Measurements from ENCODE around the gene BST1.
"Not testable (repeated sequence)": the region's sequence is repeated elsewhere in the genome, so short reads cannot be mapped to it uniquely, and the experiment has no call there.

BST1 gene

DNA sequence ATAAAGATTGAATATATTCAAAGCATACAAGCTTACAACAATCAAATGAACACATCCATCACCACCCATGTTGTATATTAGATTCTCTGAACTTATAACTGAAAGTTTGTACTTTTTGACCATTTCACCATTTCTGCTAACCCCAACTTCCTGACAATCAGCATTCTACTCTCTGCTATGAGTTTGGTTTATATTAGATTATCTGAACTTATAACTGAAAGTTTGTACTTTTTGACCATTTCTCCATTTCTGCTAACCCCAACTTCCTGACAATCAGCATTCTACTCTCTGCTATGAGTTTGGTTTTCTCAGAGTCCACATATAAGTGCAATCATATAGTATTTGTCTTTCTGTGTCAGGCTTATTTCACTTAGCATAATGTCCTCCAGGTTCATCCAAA, 59.6 kb downstream of the BST1 start:
- H3K36me3 ChIP-seq (ENCODE audit: control insufficient read depth in 1 of 2, insufficient read depth in 2 of 2, low read length in 2 of 2); H3K23ac ChIP-seq (ENCODE audit: low read length); H2AK5ac ChIP-seq (ENCODE audit: low read length); H3K79me2 ChIP-seq (ENCODE audit: control insufficient read depth, insufficient read depth, low read length, poor library complexity); DNase-seq; H4K8ac ChIP-seq (ENCODE audit: low read depth, low read length); H3K9me3 ChIP-seq (ENCODE audit: insufficient read depth, low read depth, low read length); H3K18ac ChIP-seq (ENCODE audit: low read length); H3K4me1 ChIP-seq (ENCODE audit: control insufficient read depth in 1 of 2, insufficient read depth in 2 of 2, low read length in 2 of 2); H4K91ac ChIP-seq (ENCODE audit: low read depth, low read length); H4K12ac ChIP-seq (ENCODE audit: low read depth, low read length); H3K27ac ChIP-seq (ENCODE audit: low read depth, low read length); H3K4me3 ChIP-seq (ENCODE audit: low read depth, low read length); H2BK120ac ChIP-seq (ENCODE audit: insufficient read depth, low read length, poor library complexity); H2BK5ac ChIP-seq (ENCODE audit: low read depth, low read length, poor library complexity); H2BK12ac ChIP-seq (ENCODE audit: low read length); H3K79me1 ChIP-seq (ENCODE audit: low read length); H3K9ac ChIP-seq (ENCODE audit: low read length); H3K14ac ChIP-seq (ENCODE audit: low read length); H2AFZ ChIP-seq (ENCODE audit: insufficient read depth, low read length, poor library complexity); H3K4me2 ChIP-seq (ENCODE audit: low read length); H3K27me3 ChIP-seq (ENCODE audit: insufficient read depth, low read length); H3K4ac ChIP-seq (ENCODE audit: low read depth, low read length): not testable (repeated sequence)

DNA sequence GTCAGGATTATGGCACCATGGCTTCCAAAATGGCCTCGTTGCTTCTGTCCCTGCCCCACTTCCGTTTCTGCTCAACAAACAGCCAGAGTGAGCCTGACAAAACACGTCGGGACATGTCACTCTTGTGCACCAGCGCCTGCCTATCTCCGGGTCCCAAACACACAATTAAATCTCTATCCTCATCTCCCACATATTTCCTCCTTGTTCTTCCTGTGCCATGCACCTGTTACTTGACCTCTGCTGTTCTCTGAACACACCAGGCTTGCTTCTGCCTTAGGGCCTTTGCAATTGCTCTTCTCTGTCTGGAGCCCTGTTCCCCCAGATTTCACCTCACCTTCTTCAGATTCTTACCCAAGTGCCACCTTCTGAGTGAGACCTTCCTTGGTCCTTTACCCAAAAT, 62.5 kb downstream of the BST1 start:
- H3K4me3 ChIP-seq (ENCODE audit: low read depth, low read length), result no peak overlapping the region
- H2AFZ ChIP-seq (ENCODE audit: insufficient read depth, low read length, poor library complexity), result no peak overlapping the region
- peaks cover 2% of the 10 kb centered on the region for H3K9me3 ChIP-seq (ENCODE audit: insufficient read depth, low read depth, low read length)
- no peaks in the 10 kb centered on the region for H3K27me3 ChIP-seq (ENCODE audit: insufficient read depth, low read length)
- no peak overlapping the region for H3K27ac ChIP-seq (ENCODE audit: low read depth, low read length)
- whole genome bisulfite sequencing (ENCODE audit: extremely low coverage, insufficient coverage, insufficient read length), result no CpG with 5 or more reads among the region's 6 CpGs
- no peak overlapping the region for H2BK12ac ChIP-seq (ENCODE audit: low read length)
- no peak overlapping the region for H3K4me2 ChIP-seq (ENCODE audit: low read length)
- no peaks in the 10 kb centered on the region for H3K79me2 ChIP-seq (ENCODE audit: control insufficient read depth, insufficient read depth, low read length, poor library complexity)
- H3K79me1 ChIP-seq (ENCODE audit: low read length), result no peaks in the 10 kb centered on the region
- H2BK5ac ChIP-seq (ENCODE audit: low read depth, low read length, poor library complexity), result no peak overlapping the region
- H3K23ac ChIP-seq (ENCODE audit: low read length), result no peak overlapping the region
- no peak overlapping the region for H2AK5ac ChIP-seq (ENCODE audit: low read length)
- H3K36me3 ChIP-seq (ENCODE audit: control insufficient read depth in 1 of 2, insufficient read depth in 2 of 2, low read length in 2 of 2), result no peaks in the 10 kb centered on the region
- H3K9ac ChIP-seq (ENCODE audit: low read length), result no peak overlapping the region
- H3K18ac ChIP-seq (ENCODE audit: low read length), result no peak overlapping the region
- H4K8ac ChIP-seq (ENCODE audit: low read depth, low read length), result no peak overlapping the region
- no peak overlapping the region for H4K91ac ChIP-seq (ENCODE audit: low read depth, low read length)
- no peak for DNase-seq
- no peak overlapping the region for H3K4ac ChIP-seq (ENCODE audit: low read depth, low read length)
- no peaks in the 10 kb centered on the region for H3K4me1 ChIP-seq (ENCODE audit: control insufficient read depth in 1 of 2, insufficient read depth in 2 of 2, low read length in 2 of 2)
- H2BK120ac ChIP-seq (ENCODE audit: insufficient read depth, low read length, poor library complexity), result no peak overlapping the region
- H3K14ac ChIP-seq (ENCODE audit: low read length), result no peak overlapping the region
- no peak overlapping the region for H4K12ac ChIP-seq (ENCODE audit: low read depth, low read length)

DNA sequence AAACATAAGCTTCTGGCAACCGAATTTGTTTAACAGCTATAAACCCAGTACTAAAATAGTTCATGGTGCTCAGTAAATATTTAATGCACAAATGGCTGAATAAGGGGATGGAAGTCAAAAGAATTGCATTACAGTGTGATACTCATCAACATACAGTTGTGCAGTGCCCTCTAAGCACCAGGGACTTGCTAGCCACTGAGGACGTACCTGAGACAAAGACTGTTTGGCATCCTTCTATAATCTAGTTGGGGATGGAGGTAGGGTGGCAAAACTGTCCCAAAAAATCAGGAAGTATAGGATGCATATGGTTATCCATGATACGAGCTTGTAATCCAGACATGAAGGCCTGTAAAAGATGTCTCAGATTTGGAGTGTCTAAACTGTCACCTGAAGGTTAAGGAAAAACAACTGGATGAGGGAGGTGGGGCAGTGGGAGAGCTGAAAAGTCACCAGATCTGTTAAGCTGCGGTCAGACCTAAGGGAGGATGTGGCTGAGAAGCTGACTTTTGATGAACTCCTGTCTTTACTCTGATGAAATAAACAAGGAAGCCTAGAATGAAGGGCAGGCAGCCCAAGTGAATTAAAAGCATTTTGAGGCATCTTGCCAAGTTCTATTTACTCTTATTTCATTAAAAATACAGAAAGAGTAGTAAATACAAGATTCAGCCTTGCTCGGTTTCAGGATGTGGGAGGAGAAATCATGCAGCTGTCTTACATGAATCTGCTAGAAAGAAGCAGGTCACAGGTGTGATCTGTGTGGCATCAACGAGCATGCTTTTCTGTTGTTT, 63.2 kb downstream of the BST1 start:
- Histone ChIP-seq H4K8ac (ENCODE audit: low read depth, low read length) (no peak overlapping the region), H2AFZ (ENCODE audit: insufficient read depth, low read length, poor library complexity) (no peak overlapping the region), H2BK12ac (ENCODE audit: low read length) (no peak overlapping the region), H3K14ac (ENCODE audit: low read length) (no peak overlapping the region), H3K4me3 (ENCODE audit: low read depth, low read length) (no peak overlapping the region), H3K18ac (ENCODE audit: low read length) (no peak overlapping the region), H3K79me1 (ENCODE audit: low read length) (no peaks in the 10 kb centered on the region), H3K4me1 (ENCODE audit: control insufficient read depth in 1 of 2, insufficient read depth in 2 of 2, low read length in 2 of 2) (no peaks in the 10 kb centered on the region), H3K9me3 (ENCODE audit: insufficient read depth, low read depth, low read length) (peaks cover 2% of the 10 kb centered on the region), H4K12ac (ENCODE audit: low read depth, low read length) (no peak overlapping the region), H3K27ac (ENCODE audit: low read depth, low read length) (no peak overlapping the region), H3K27me3 (ENCODE audit: insufficient read depth, low read length) (no peaks in the 10 kb centered on the region), H2BK5ac (ENCODE audit: low read depth, low read length, poor library complexity) (no peak overlapping the region), H3K36me3 (ENCODE audit: control insufficient read depth in 1 of 2, insufficient read depth in 2 of 2, low read length in 2 of 2) (no peaks in the 10 kb centered on the region), H3K9ac (ENCODE audit: low read length) (no peak overlapping the region), H3K79me2 (ENCODE audit: control insufficient read depth, insufficient read depth, low read length, poor library complexity) (no peaks in the 10 kb centered on the region), H3K4ac (ENCODE audit: low read depth, low read length) (no peak overlapping the region), H4K91ac (ENCODE audit: low read depth, low read length) (no peak overlapping the region), H3K23ac (ENCODE audit: low read length) (no peak overlapping the region), H2AK5ac (ENCODE audit: low read length) (no peak overlapping the region), H3K4me2 (ENCODE audit: low read length) (no peak overlapping the region), H2BK120ac (ENCODE audit: insufficient read depth, low read length, poor library complexity) (no peak overlapping the region)
- WGBS (ENCODE audit: extremely low coverage, insufficient coverage, insufficient read length), result no CpG with 5 or more reads among the region's 6 CpGs
- no peak for DNase-seq

DNA sequence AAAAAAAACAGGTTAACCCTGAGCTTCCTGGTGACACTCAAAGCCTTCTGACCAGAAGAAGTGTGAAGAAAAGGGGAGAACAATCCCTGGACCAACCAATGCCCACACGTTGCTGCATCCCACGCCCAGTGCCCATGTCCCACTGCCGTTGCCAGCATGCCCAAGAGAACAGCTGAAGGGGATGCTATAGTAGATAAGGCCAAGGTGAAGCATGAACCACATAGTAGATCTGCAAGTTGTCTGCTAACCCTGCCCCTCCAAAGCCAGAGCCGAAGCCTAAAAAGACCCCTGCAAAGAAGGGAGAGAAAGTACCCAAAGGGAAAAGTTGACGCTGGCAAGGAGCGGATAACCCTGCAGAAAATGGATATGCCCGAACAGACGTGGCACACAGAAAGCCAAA, 64.0 kb downstream of the BST1 start:
- Histone ChIP-seq H3K9me3 (ENCODE audit: insufficient read depth, low read depth, low read length) (peaks cover 2% of the 10 kb centered on the region), H3K79me2 (ENCODE audit: control insufficient read depth, insufficient read depth, low read length, poor library complexity) (no peaks in the 10 kb centered on the region), H2BK5ac (ENCODE audit: low read depth, low read length, poor library complexity) (no peak overlapping the region), H3K27ac (ENCODE audit: low read depth, low read length) (no peak overlapping the region), H4K8ac (ENCODE audit: low read depth, low read length) (no peak overlapping the region), H3K23ac (ENCODE audit: low read length) (no peak overlapping the region), H3K18ac (ENCODE audit: low read length) (no peak overlapping the region), H3K4ac (ENCODE audit: low read depth, low read length) (no peak overlapping the region), H3K79me1 (ENCODE audit: low read length) (no peaks in the 10 kb centered on the region), H3K14ac (ENCODE audit: low read length) (no peak overlapping the region), H3K4me1 (ENCODE audit: control insufficient read depth in 1 of 2, insufficient read depth in 2 of 2, low read length in 2 of 2) (no peaks in the 10 kb centered on the region), H2BK120ac (ENCODE audit: insufficient read depth, low read length, poor library complexity) (no peak overlapping the region), H2AFZ (ENCODE audit: insufficient read depth, low read length, poor library complexity) (no peak overlapping the region), H2AK5ac (ENCODE audit: low read length) (no peak overlapping the region), H2BK12ac (ENCODE audit: low read length) (no peak overlapping the region), H3K4me3 (ENCODE audit: low read depth, low read length) (no peak overlapping the region), H3K27me3 (ENCODE audit: insufficient read depth, low read length) (no peaks in the 10 kb centered on the region), H4K12ac (ENCODE audit: low read depth, low read length) (no peak overlapping the region), H4K91ac (ENCODE audit: low read depth, low read length) (no peak overlapping the region), H3K9ac (ENCODE audit: low read length) (no peak overlapping the region), H3K36me3 (ENCODE audit: control insufficient read depth in 1 of 2, insufficient read depth in 2 of 2, low read length in 2 of 2) (no peaks in the 10 kb centered on the region), H3K4me2 (ENCODE audit: low read length) (no peak overlapping the region)
- WGBS (ENCODE audit: extremely low coverage, insufficient coverage, insufficient read length), result no CpG with 5 or more reads among the region's 8 CpGs
- no peak for DNase-seq

Data from trophoblast cell (in vitro differentiated cells and primary cell).